ENCODE results near the gene PAQR4.
A peak's percentile ranks its signal among the peaks of the same experiment; 100 is the strongest.

PAQR4 gene

DNA sequence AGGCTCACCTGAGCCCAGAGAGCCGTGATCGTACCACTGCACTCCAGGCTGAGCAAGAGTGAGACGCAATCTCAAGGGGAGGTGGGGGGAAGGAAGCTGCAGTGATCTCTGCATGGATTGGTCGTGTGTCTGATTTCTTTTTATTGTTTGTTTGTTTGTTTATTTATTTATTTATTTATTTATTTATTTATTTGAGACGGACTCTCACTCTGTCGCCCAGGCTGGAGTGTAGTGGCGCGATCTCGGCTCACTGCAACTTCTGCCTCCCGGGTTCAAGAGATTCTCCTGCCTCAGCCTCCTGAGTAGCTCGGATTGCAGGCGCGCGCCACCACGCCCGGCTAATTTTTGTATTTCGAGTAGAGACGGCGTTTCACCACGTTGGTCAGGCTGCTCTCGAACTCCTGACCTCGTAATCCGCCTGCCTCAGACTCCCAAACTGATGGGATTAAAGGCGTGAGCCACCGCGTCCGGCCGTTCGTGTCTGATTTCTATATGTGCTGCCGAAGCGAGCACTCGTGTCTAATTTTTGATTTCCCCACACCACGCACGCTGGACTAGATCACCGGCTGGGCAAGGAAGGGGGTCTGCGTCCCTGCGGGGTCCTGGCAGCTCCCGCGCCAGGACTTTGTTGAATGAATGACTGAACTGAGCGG is 50.6 kb downstream of the PAQR4 start (continued):
- TF ChIP-seq, protein P1, sequence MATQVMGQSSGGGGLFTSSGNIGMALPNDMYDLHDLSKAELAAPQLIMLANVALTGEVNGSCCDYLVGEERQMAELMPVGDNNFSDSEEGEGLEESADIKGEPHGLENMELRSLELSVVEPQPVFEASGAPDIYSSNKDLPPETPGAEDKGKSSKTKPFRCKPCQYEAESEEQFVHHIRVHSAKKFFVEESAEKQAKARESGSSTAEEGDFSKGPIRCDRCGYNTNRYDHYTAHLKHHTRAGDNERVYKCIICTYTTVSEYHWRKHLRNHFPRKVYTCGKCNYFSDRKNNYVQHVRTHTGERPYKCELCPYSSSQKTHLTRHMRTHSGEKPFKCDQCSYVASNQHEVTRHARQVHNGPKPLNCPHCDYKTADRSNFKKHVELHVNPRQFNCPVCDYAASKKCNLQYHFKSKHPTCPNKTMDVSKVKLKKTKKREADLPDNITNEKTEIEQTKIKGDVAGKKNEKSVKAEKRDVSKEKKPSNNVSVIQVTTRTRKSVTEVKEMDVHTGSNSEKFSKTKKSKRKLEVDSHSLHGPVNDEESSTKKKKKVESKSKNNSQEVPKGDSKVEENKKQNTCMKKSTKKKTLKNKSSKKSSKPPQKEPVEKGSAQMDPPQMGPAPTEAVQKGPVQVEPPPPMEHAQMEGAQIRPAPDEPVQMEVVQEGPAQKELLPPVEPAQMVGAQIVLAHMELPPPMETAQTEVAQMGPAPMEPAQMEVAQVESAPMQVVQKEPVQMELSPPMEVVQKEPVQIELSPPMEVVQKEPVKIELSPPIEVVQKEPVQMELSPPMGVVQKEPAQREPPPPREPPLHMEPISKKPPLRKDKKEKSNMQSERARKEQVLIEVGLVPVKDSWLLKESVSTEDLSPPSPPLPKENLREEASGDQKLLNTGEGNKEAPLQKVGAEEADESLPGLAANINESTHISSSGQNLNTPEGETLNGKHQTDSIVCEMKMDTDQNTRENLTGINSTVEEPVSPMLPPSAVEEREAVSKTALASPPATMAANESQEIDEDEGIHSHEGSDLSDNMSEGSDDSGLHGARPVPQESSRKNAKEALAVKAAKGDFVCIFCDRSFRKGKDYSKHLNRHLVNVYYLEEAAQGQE (tag by site-specific recombination; IDR thresholded peaks at IDR 0.05), result peak; percentile 50; the same call in 1 of the 2 replicates
- peak; percentile 78 for TF ChIP-seq ZNF623 (tag by site-specific recombination; IDR thresholded peaks at IDR 0.05)
- TF ChIP-seq ZNF629 (tag by site-specific recombination; IDR thresholded peaks at IDR 0.05), result peak; percentile 38; the same call in 1 of the 2 replicates
- TF ChIP-seq ZNF391 (tag by site-specific recombination; IDR thresholded peaks at IDR 0.05; ENCODE audit: borderline replicate concordance, low read depth), result 0 out of 2 replicates have a peak, but pooled peaks have one; percentile 31
- peak; percentile 6; the same call in 1 of the 2 replicates for TF ChIP-seq ZNF121 (tag by site-specific recombination; IDR thresholded peaks at IDR 0.05)
- peak; percentile 89; the same call in 1 of the 2 replicates for TF ChIP-seq ZNF514 (tag by site-specific recombination; IDR thresholded peaks at IDR 0.05)
- TF ChIP-seq ZNF140 (tag by site-specific recombination; IDR thresholded peaks at IDR 0.05), result peak; percentile 92
- TF ChIP-seq, protein P2, sequence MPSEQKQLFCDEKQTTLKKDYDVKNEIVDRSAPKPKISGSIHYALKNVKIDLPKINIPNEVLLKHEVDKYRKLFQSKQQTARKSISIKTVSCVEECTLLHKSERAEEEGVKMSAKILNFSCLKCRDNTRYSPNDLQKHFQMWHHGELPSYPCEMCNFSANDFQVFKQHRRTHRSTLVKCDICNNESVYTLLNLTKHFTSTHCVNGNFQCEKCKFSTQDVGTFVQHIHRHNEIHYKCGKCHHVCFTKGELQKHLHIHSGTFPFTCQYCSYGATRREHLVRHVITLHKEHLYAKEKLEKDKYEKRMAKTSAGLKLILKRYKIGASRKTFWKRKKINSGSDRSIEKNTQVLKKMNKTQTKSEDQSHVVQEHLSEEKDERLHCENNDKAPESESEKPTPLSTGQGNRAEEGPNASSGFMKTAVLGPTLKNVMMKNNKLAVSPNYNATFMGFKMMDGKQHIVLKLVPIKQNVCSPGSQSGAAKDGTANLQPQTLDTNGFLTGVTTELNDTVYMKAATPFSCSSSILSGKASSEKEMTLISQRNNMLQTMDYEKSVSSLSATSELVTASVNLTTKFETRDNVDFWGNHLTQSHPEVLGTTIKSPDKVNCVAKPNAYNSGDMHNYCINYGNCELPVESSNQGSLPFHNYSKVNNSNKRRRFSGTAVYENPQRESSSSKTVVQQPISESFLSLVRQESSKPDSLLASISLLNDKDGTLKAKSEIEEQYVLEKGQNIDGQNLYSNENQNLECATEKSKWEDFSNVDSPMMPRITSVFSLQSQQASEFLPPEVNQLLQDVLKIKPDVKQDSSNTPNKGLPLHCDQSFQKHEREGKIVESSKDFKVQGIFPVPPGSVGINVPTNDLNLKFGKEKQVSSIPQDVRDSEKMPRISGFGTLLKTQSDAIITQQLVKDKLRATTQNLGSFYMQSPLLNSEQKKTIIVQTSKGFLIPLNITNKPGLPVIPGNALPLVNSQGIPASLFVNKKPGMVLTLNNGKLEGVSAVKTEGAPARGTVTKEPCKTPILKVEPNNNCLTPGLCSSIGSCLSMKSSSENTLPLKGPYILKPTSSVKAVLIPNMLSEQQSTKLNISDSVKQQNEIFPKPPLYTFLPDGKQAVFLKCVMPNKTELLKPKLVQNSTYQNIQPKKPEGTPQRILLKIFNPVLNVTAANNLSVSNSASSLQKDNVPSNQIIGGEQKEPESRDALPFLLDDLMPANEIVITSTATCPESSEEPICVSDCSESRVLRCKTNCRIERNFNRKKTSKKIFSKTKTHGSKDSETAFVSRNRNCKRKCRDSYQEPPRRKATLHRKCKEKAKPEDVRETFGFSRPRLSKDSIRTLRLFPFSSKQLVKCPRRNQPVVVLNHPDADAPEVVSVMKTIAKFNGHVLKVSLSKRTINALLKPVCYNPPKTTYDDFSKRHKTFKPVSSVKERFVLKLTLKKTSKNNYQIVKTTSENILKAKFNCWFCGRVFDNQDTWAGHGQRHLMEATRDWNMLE (tag by site-specific recombination; conservative IDR thresholded peaks at IDR 0.05; ENCODE audit: low read depth), result peak; percentile 91
- TF ChIP-seq ZNF266 (tag by site-specific recombination; IDR thresholded peaks at IDR 0.05; ENCODE audit: low read depth), result peak; percentile 94
- TF ChIP-seq ZNF791 (tag by site-specific recombination; IDR thresholded peaks at IDR 0.05), result 0 out of 2 replicates have a peak, but pooled peaks have one; percentile 57
- TF ChIP-seq ZNF707 (tag by site-specific recombination; IDR thresholded peaks at IDR 0.05), result no peak
- 0 out of 2 replicates have a peak, but pooled peaks have one; percentile 17 for TF ChIP-seq BCL11B (tag by site-specific recombination; IDR thresholded peaks at IDR 0.05; ENCODE audit: low read depth)
- no peak for TF ChIP-seq PRDM4 (tag by site-specific recombination; IDR thresholded peaks at IDR 0.05)
- 0 out of 2 replicates have a peak, but pooled peaks have one; percentile 30 for TF ChIP-seq OVOL3 (tag by site-specific recombination; IDR thresholded peaks at IDR 0.05)
- 0 out of 2 replicates have a peak, but pooled peaks have one; percentile 17 for TF ChIP-seq ZFP3 (tag by site-specific recombination; IDR thresholded peaks at IDR 0.05; ENCODE audit: low read depth)
- TF ChIP-seq ZNF18 (tag by site-specific recombination; IDR thresholded peaks at IDR 0.05), result 0 out of 2 replicates have a peak, but pooled peaks have one; percentile 44
- TF ChIP-seq ZNF433 (tag by site-specific recombination; IDR thresholded peaks at IDR 0.05; ENCODE audit: low read depth), result peak; percentile 91
- 0 out of 2 replicates have a peak, but pooled peaks have one; percentile 61 for TF ChIP-seq RBAK (tag by site-specific recombination; IDR thresholded peaks at IDR 0.05)
- TF ChIP-seq, protein P3, sequence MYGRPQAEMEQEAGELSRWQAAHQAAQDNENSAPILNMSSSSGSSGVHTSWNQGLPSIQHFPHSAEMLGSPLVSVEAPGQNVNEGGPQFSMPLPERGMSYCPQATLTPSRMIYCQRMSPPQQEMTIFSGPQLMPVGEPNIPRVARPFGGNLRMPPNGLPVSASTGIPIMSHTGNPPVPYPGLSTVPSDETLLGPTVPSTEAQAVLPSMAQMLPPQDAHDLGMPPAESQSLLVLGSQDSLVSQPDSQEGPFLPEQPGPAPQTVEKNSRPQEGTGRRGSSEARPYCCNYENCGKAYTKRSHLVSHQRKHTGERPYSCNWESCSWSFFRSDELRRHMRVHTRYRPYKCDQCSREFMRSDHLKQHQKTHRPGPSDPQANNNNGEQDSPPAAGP (tag by site-specific recombination; IDR thresholded peaks at IDR 0.05), result peak; percentile 20; the same call in 1 of the 2 replicates
- peak; percentile 21; the same call in 1 of the 2 replicates for TF ChIP-seq ZNF548 (tag by site-specific recombination; IDR thresholded peaks at IDR 0.05)
- TF ChIP-seq KLF1 (tag by site-specific recombination; IDR thresholded peaks at IDR 0.05), result peak; percentile 30; the same call in 1 of the 2 replicates
- no peak for TF ChIP-seq ZNF660 (tag by site-specific recombination; IDR thresholded peaks at IDR 0.05)
- TF ChIP-seq ZNF211 (tag by site-specific recombination; IDR thresholded peaks at IDR 0.05; ENCODE audit: low read depth), result no peak
- no peak for TF ChIP-seq BCL11A (tag by site-specific recombination; IDR thresholded peaks at IDR 0.05; ENCODE audit: low read depth)
- peak; percentile 45; the same call in 1 of the 2 replicates for TF ChIP-seq SP2 (tag by site-specific recombination; IDR thresholded peaks at IDR 0.05)
- TF ChIP-seq GFI1B (tag by site-specific recombination; IDR thresholded peaks at IDR 0.05), result peak; percentile 47; the same call in 1 of the 2 replicates

Measured in HEK293 (cell line).